CD4-positive, alpha-beta T cell treated with Interleukin-17A for 1 hour (primary cell): Measurements from ENCODE around the gene SNRPN.
"Not testable (repeated sequence)": the region's sequence is repeated elsewhere in the genome, so short reads cannot be mapped to it uniquely, and the experiment has no call there.

Experiments
- DNase-seq: peaks from one replicate; pipeline ENCODE4 v3.0.0-alpha.2; 2020

Gene SNRPN

DNA sequence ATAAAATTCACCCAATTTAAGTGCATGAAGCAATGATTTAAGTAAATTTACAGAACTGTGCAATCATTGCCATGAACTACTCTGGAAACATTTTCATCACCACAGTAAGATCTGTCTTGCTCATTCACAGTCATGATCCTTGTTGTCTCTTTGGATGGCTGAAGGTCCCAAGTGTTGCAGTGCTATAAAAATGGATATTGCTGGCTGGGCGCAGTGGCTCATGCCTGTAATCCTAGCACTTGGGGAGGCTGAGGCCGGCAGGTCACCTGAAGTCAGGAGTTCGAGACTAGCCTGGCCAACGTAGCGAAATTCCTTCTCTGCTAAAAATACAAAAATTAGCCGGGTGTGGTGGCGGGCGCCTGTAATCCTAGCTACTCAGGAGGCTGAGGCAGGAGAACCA, 17.0 kb downstream of the SNRPN start:
- DNase-seq: no peak

DNA sequence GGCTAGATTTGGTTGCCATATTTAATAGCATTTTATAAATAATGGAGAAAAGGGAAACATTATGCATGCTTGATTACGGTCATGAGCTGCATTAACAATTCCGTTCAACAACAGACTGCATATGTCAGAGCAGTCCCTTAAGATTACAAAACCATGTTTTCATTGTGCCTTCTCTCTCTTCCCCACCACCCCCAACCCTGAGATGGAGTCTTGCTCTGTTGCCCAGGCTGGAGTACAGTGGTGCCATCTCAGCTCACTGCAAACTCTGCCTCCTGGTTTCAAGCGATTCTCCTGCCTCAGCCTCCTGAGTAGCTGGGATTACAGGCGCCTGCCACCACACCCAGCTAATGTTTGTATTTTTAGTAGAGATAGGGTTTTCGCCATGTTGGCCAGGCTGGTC, 17.9 kb downstream of the SNRPN start:
- DNase-seq: not testable (repeated sequence)

GRCh38 chr15:24976932-24977331, 22.1 kb downstream of the SNRPN start:
- DNase-seq: no peak

- no peak for DNase-seq
Measured at GRCh38 chr15:24977686-24978085, 22.9 kb downstream of the SNRPN start.

DNA sequence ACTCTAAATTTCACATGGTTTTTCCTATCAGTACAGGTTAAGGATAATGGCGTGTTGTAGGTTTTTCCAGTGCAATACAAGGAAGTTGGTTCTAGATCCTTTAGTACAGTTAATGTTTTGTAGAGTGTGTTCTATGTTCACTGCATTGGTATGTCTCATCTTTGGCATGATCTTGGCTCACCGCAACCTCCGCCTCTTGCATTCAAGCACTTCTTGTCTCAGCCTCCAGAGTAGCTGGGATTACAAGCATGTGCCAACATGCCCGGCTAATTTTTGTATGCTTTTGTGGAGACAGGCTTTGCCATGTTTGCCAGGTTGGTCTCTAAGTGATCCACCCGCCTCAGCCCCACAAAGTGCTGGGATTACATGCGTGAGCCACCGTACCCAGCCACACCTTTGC, 30.4 kb downstream of the SNRPN start:
- DNase-seq: no peak

DNA sequence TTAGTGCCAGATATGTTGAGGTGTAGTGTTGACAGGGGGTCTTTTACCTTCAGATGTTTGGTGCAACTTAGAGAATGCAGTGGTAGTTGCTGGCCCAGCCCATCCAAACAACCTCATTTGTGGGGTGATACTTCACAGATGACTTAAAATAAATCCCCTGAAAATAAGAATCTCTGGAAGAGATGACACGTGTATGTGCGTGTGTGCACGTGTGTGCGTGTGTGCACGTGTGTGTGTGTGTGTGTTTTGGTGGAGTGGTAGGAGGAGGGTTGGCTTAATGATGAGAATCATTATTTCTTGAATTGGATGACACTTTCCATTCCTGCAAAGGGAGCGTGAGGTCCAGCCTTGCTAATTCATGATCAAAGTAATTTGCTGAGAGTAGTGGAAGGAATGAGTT, 31.9 kb downstream of the SNRPN start:
- DNase-seq: no peak

GRCh38 chr15:25019434-25019833, 64.6 kb downstream of the SNRPN start:
- no peak for DNase-seq

DNA sequence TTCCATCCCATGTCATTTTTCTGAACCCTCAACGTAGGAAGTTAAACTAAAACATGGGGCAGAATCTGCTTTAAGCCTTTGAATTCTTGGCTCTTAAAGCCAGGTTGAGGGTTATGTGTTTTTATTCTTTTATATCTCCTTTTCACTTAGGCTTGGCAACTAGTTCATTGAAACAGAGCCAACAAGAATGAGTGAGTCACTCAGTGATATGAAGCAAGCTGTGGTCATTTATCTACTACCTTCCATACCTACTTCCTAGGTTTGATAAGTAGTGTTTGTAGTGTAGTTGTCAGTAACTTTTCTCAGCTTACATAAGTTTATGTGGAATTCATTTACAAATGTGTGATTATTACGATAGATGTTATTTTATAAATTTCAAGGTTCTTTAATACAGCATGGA, 67.4 kb downstream of the SNRPN start:
- no peak for DNase-seq
